Activated T-cell treated with anti-CD3 and anti-CD28 coated beads, Interleukin-2, amount 50 U/mL, for 4 hours (primary cell): Measurements from ENCODE around the gene GTSE1. TPM values are rescaled to one million over a fixed set of nuclear protein-coding genes. Genes with fewer than 3 reads are reported as not detected.

Source experiments
- ATAC-seq, 2 donors: fragments of 200-7000 bp; cut with Tn5 transposase; one replicate each; pipeline ENCODE4 v1.10.0; 2021
- DNase-seq: peaks from one replicate; pipeline ENCODE4 v3.0.0-alpha.2; 2020
- H3K27me3 Mint-ChIP-seq: one replicate; pipeline ENCODE4 v1.8.0; 2021; ENCODE audit warnings: low read depth, mixed read lengths
- H3K36me3 Mint-ChIP-seq: one replicate; pipeline ENCODE4 v1.8.0; 2022; ENCODE audit warnings: mixed read lengths; ENCODE audit not compliant: insufficient read depth
- H3K4me1 Mint-ChIP-seq: one replicate; pipeline ENCODE4 v1.8.0; 2021; ENCODE audit warnings: low read depth, mixed read lengths
- H3K4me3 Mint-ChIP-seq: one replicate; pipeline ENCODE4 v1.8.0; 2021; ENCODE audit warnings: mild to moderate bottlenecking, moderate library complexity, mixed read lengths
- H3K9me3 Mint-ChIP-seq: one replicate; pipeline ENCODE4 v1.8.0; 2021; ENCODE audit warnings: mixed read lengths
- total RNA-seq, 3 donors: library from RNA; stranded (reverse); gene quantifications; one replicate each; pipeline ENCODE4 v1.2.1, GENCODE V29; 2021

The GTSE1 gene
- total RNA-seq, 3 donors from 2014 or later = 2.2 to 3.7 (median 2.7) TPM

GRCh38 chr22:46339956-46340355, 43.3 kb downstream of the GTSE1 start:
- H3K27me3 Mint-ChIP-seq = no peaks in the 10 kb centered on the region
- peaks cover 53% of the 10 kb centered on the region for H3K36me3 Mint-ChIP-seq
- ATAC-seq (no peak), DNase-seq (no peak)
- peaks cover 38% of the 10 kb centered on the region for H3K4me1 Mint-ChIP-seq
- H3K4me3 Mint-ChIP-seq = no peak overlapping the region
- H3K9me3 Mint-ChIP-seq = no peaks in the 10 kb centered on the region

- Mint-ChIP-seq H3K9me3 (no peaks in the 10 kb centered on the region), H3K36me3 (peaks cover 54% of the 10 kb centered on the region)
Observed at GRCh38 chr22:46340676-46341075, 44.0 kb downstream of the GTSE1 start.

GRCh38 chr22:46346680-46347405, 50.2 kb downstream of the GTSE1 start:
- peaks cover 49% of the 10 kb centered on the region for H3K36me3 Mint-ChIP-seq
- no peak for DNase-seq
- H3K27me3 Mint-ChIP-seq = no peaks in the 10 kb centered on the region
- peaks cover 5% of the 10 kb centered on the region for H3K4me1 Mint-ChIP-seq
- ATAC-seq = no peak
- no peaks in the 10 kb centered on the region for H3K9me3 Mint-ChIP-seq
- H3K4me3 Mint-ChIP-seq = no peak overlapping the region

More at GRCh38 chr22:46340676-46341075, 44.0 kb downstream of the GTSE1 start:
- ATAC-seq (no peak), DNase-seq (no peak)
- Mint-ChIP-seq H3K27me3 (no peaks in the 10 kb centered on the region), H3K4me1 (peaks cover 36% of the 10 kb centered on the region), H3K4me3 (no peak overlapping the region)

GRCh38 chr22:46347646-46348045, 51.0 kb downstream of the GTSE1 start:
- Mint-ChIP-seq H3K27me3 (no peaks in the 10 kb centered on the region), H3K9me3 (no peaks in the 10 kb centered on the region), H3K36me3 (peaks cover 46% of the 10 kb centered on the region), H3K4me3 (no peak overlapping the region), H3K4me1 (peaks cover 3% of the 10 kb centered on the region)
- no peak for ATAC-seq
- no peak for DNase-seq

- no peaks in the 10 kb centered on the region for H3K27me3 Mint-ChIP-seq
- ATAC-seq (no peak), DNase-seq (no peak)
- H3K4me3 Mint-ChIP-seq = no peak overlapping the region
- H3K9me3 Mint-ChIP-seq = no peaks in the 10 kb centered on the region
- H3K36me3 Mint-ChIP-seq = peaks cover 43% of the 10 kb centered on the region
- H3K4me1 Mint-ChIP-seq = peaks cover 3% of the 10 kb centered on the region
Observed at GRCh38 chr22:46348099-46348695, 51.5 kb downstream of the GTSE1 start.

GRCh38 chr22:46349238-46349637, 52.6 kb downstream of the GTSE1 start:
- no peaks in the 10 kb centered on the region for H3K9me3 Mint-ChIP-seq
- no peaks in the 10 kb centered on the region for H3K27me3 Mint-ChIP-seq
- no peak overlapping the region for H3K4me3 Mint-ChIP-seq
- ATAC-seq (no peak), DNase-seq (no peak)
- peaks cover 2% of the 10 kb centered on the region for H3K4me1 Mint-ChIP-seq
- peaks cover 45% of the 10 kb centered on the region for H3K36me3 Mint-ChIP-seq

- DNase-seq = no peak
- Mint-ChIP-seq H3K4me1 (no peaks in the 10 kb centered on the region), H3K4me3 (no peak overlapping the region), H3K27me3 (no peaks in the 10 kb centered on the region), H3K36me3 (peaks cover 42% of the 10 kb centered on the region), H3K9me3 (no peaks in the 10 kb centered on the region)
- ATAC-seq = no peak
Observed at GRCh38 chr22:46349681-46350080, 53.0 kb downstream of the GTSE1 start.

GRCh38 chr22:46350121-46350520, 53.5 kb downstream of the GTSE1 start:
- Mint-ChIP-seq H3K4me3 (no peak overlapping the region), H3K27me3 (no peaks in the 10 kb centered on the region), H3K36me3 (peaks cover 40% of the 10 kb centered on the region), H3K4me1 (no peaks in the 10 kb centered on the region), H3K9me3 (no peaks in the 10 kb centered on the region)
- no peak for ATAC-seq
- no peak for DNase-seq

- ATAC-seq (no peak), DNase-seq (no peak)
- peaks cover 44% of the 10 kb centered on the region for H3K36me3 Mint-ChIP-seq
- no peaks in the 10 kb centered on the region for H3K27me3 Mint-ChIP-seq
- no peaks in the 10 kb centered on the region for H3K9me3 Mint-ChIP-seq
- no peaks in the 10 kb centered on the region for H3K4me1 Mint-ChIP-seq
- no peak overlapping the region for H3K4me3 Mint-ChIP-seq
Observed at GRCh38 chr22:46350646-46351045, 54.0 kb downstream of the GTSE1 start.

- peaks cover 38% of the 10 kb centered on the region for H3K36me3 Mint-ChIP-seq
- no peak for DNase-seq
- H3K4me3 Mint-ChIP-seq = no peak overlapping the region
- no peaks in the 10 kb centered on the region for H3K4me1 Mint-ChIP-seq
- H3K27me3 Mint-ChIP-seq = no peaks in the 10 kb centered on the region
- ATAC-seq = no peak
- H3K9me3 Mint-ChIP-seq = no peaks in the 10 kb centered on the region
Observed at GRCh38 chr22:46351131-46351735, 54.6 kb downstream of the GTSE1 start.

- H3K4me3 Mint-ChIP-seq = no peak overlapping the region
- no peaks in the 10 kb centered on the region for H3K9me3 Mint-ChIP-seq
- no peaks in the 10 kb centered on the region for H3K27me3 Mint-ChIP-seq
- H3K36me3 Mint-ChIP-seq = peaks cover 35% of the 10 kb centered on the region
- ATAC-seq (no peak), DNase-seq (no peak)
- no peaks in the 10 kb centered on the region for H3K4me1 Mint-ChIP-seq
Observed at GRCh38 chr22:46351767-46352166, 55.1 kb downstream of the GTSE1 start.

GRCh38 chr22:46352276-46352675, 55.6 kb downstream of the GTSE1 start:
- Mint-ChIP-seq H3K27me3 (no peaks in the 10 kb centered on the region), H3K36me3 (peaks cover 36% of the 10 kb centered on the region), H3K4me1 (no peaks in the 10 kb centered on the region), H3K9me3 (no peaks in the 10 kb centered on the region), H3K4me3 (no peak overlapping the region)
- DNase-seq (no peak), ATAC-seq (no peak)

- DNase-seq = no peak
- H3K4me1 Mint-ChIP-seq = no peaks in the 10 kb centered on the region
- no peaks in the 10 kb centered on the region for H3K9me3 Mint-ChIP-seq
- H3K27me3 Mint-ChIP-seq = no peaks in the 10 kb centered on the region
- ATAC-seq = no peak
- no peak overlapping the region for H3K4me3 Mint-ChIP-seq
- H3K36me3 Mint-ChIP-seq = peaks cover 40% of the 10 kb centered on the region
Observed at GRCh38 chr22:46352691-46353386, 56.2 kb downstream of the GTSE1 start.

- Mint-ChIP-seq H3K4me1 (no peaks in the 10 kb centered on the region), H3K4me3 (no peak overlapping the region), H3K36me3 (peaks cover 39% of the 10 kb centered on the region), H3K27me3 (no peaks in the 10 kb centered on the region), H3K9me3 (no peaks in the 10 kb centered on the region)
- no peak for ATAC-seq
- no peak for DNase-seq
Observed at GRCh38 chr22:46353483-46354105, 56.9 kb downstream of the GTSE1 start.
